WERI-Rb-1 (cell line): Measurements from ENCODE around the gene CLASP2.

Experiments
- DNase-seq: peaks from one replicate; pipeline ENCODE4 v3.0.0-alpha.2; 2020
- H3K27ac ChIP-seq: fragments of 250-450 bp; sonication (Bioruptor Pico); 2 replicates; pipeline ENCODE4 v1.5.1; 2020; ENCODE audit warnings: mild to moderate bottlenecking, moderate library complexity
- H3K27me3 ChIP-seq: fragments of 250-450 bp; sonication (Bioruptor Pico); 2 replicates; pipeline ENCODE4 v1.5.1; 2021; ENCODE audit warnings: mild to moderate bottlenecking, low read depth, moderate library complexity; ENCODE audit not compliant: insufficient read depth, severe bottlenecking
- H3K36me3 ChIP-seq: fragments of 250-450 bp; sonication (Bioruptor Pico); 2 replicates; pipeline ENCODE4 v1.5.1; 2020; ENCODE audit warnings: mild to moderate bottlenecking, moderate library complexity
- H3K4me3 ChIP-seq: 2 replicates; pipeline ENCODE4 v1.5.1; 2011; ENCODE audit warnings: low read depth, mild to moderate bottlenecking, control low read depth, low read length
- H3K9me3 ChIP-seq: fragments of 250-450 bp; sonication (Bioruptor Pico); 2 replicates; pipeline ENCODE4 v1.5.1; 2021; ENCODE audit warnings: mild to moderate bottlenecking, moderate library complexity; ENCODE audit not compliant: severe bottlenecking
- CTCF ChIP-seq: IDR thresholded peaks from 2 replicates; pipeline ENCODE4 v1.5.1; 2011; ENCODE audit warnings: low read depth, mild to moderate bottlenecking, control low read depth, inconsistent platforms, low read length

Gene CLASP2

GRCh38 chr3:33490641-33491241 lies 227.3 kb downstream of the CLASP2 start:
- no peak overlapping the region for H3K27ac ChIP-seq
- no peak for DNase-seq
- TF ChIP-seq CTCF, result no peak
- no peak overlapping the region for H3K4me3 ChIP-seq
- H3K9me3 ChIP-seq, result no peaks in the 10 kb centered on the region
- no peaks in the 10 kb centered on the region for H3K27me3 ChIP-seq
- H3K36me3 ChIP-seq, result no peaks in the 10 kb centered on the region

- Histone ChIP-seq H3K27ac (no peak overlapping the region), H3K27me3 (no peaks in the 10 kb centered on the region), H3K4me3 (no peak overlapping the region), H3K9me3 (no peaks in the 10 kb centered on the region), H3K36me3 (no peaks in the 10 kb centered on the region)
- no peak for TF ChIP-seq CTCF
- DNase-seq, result no peak
These were observed 229.4 kb downstream of the CLASP2 start for GRCh38 chr3:33488683-33489082.

GRCh38 chr3:33488246-33488645 lies 229.8 kb downstream of the CLASP2 start:
- TF ChIP-seq CTCF, result no peak
- Histone ChIP-seq H3K27me3 (no peaks in the 10 kb centered on the region), H3K9me3 (no peaks in the 10 kb centered on the region)

GRCh38 chr3:33482111-33482521 lies 235.9 kb downstream of the CLASP2 start:
- no peak overlapping the region for H3K27ac ChIP-seq
- no peaks in the 10 kb centered on the region for H3K27me3 ChIP-seq
- no peak overlapping the region for H3K4me3 ChIP-seq
- DNase-seq, result no peak
- H3K9me3 ChIP-seq, result peaks cover 9% of the 10 kb centered on the region
- TF ChIP-seq CTCF, result no peak
- no peaks in the 10 kb centered on the region for H3K36me3 ChIP-seq

More at GRCh38 chr3:33488246-33488645, 229.8 kb downstream of the CLASP2 start:
- no peak for DNase-seq
- Histone ChIP-seq H3K4me3 (no peak overlapping the region), H3K27ac (no peak overlapping the region), H3K36me3 (no peaks in the 10 kb centered on the region)

GRCh38 chr3:33474896-33475295 lies 243.2 kb downstream of the CLASP2 start:
- no peak for TF ChIP-seq CTCF
- no peaks in the 10 kb centered on the region for H3K27me3 ChIP-seq
- DNase-seq, result no peak

GRCh38 chr3:33473813-33474212 lies 244.2 kb downstream of the CLASP2 start:
- DNase-seq, result no peak
- Histone ChIP-seq H3K27ac (no peak overlapping the region), H3K9me3 (no peaks in the 10 kb centered on the region), H3K36me3 (no peaks in the 10 kb centered on the region), H3K4me3 (no peak overlapping the region), H3K27me3 (no peaks in the 10 kb centered on the region)
- no peak for TF ChIP-seq CTCF

More at GRCh38 chr3:33474896-33475295, 243.2 kb downstream of the CLASP2 start:
- Histone ChIP-seq H3K27ac (no peak overlapping the region), H3K36me3 (no peaks in the 10 kb centered on the region), H3K9me3 (no peaks in the 10 kb centered on the region), H3K4me3 (no peak overlapping the region)
